C4-2B (cell line): ENCODE data around the gene SMIM23.

Source experiments
- CTCF ChIP-seq: fragments of 450-650 bp; conservative IDR thresholded peaks from 2 replicates; pipeline ENCODE4 v1.5.1; 2017; ENCODE audit warnings: mild to moderate bottlenecking
- ZFX ChIP-seq: fragments of 450-650 bp; IDR thresholded peaks from 2 replicates; pipeline ENCODE4 v1.6.1; 2017

GRCh38 chr5:171830686-171831085 is 45.1 kb downstream of the SMIM23 start:
- no peak for TF ChIP-seq CTCF
- no peak for TF ChIP-seq ZFX
